B cell (primary cell): ENCODE data around the gene THRB.

Experiments
- EZH2 ChIP-seq: IDR thresholded peaks from 2 replicates; pipeline ENCODE4 v1.6.1; 2012; ENCODE audit warnings: borderline replicate concordance, low read depth, mild to moderate bottlenecking, moderate library complexity, low read length; ENCODE audit not compliant: insufficient read depth, poor library complexity, severe bottlenecking
- TF ChIP-seq, protein P1 (sequence below): fragments of 200-600 bp; IDR thresholded peaks from one replicate; pipeline ENCODE4 v1.8.0; 2022; ENCODE audit warnings: antibody characterized with exemption, mild to moderate bottlenecking

DNA sequence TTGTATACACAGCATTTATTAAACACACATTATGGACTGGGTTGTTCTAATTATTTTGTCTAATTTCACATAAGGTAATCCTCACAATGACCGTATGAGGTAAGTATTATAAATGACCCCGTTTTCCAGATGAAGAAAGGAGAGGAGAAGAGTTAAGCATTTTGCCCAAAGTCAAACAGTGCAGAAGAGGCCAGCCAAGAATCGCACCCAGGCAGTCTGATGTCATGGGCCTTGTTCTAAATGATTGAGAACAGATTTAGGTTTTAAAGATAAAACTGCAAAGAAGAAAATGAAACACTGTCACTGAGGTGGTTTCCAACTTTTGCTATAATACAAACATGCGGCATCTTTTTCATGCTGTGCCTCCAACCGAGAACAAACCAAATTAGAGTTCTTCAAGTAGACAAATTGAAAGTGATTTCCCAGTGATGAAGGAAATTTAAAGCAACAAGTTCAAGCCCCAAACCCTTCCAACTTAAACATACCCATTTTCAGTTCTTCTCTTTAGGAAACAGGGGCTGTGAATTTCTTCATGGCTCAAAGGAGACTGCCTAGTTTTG is 155.3 kb downstream of the THRB start:
- TF ChIP-seq, protein P1, sequence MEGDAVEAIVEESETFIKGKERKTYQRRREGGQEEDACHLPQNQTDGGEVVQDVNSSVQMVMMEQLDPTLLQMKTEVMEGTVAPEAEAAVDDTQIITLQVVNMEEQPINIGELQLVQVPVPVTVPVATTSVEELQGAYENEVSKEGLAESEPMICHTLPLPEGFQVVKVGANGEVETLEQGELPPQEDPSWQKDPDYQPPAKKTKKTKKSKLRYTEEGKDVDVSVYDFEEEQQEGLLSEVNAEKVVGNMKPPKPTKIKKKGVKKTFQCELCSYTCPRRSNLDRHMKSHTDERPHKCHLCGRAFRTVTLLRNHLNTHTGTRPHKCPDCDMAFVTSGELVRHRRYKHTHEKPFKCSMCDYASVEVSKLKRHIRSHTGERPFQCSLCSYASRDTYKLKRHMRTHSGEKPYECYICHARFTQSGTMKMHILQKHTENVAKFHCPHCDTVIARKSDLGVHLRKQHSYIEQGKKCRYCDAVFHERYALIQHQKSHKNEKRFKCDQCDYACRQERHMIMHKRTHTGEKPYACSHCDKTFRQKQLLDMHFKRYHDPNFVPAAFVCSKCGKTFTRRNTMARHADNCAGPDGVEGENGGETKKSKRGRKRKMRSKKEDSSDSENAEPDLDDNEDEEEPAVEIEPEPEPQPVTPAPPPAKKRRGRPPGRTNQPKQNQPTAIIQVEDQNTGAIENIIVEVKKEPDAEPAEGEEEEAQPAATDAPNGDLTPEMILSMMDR = no peak
- no peak for TF ChIP-seq EZH2
